ENCODE data around the gene S1PR1.
"Not testable (repeated sequence)": the region's sequence is repeated elsewhere in the genome, so short reads cannot be mapped to it uniquely, and the experiment has no call there.

S1PR1 gene

DNA sequence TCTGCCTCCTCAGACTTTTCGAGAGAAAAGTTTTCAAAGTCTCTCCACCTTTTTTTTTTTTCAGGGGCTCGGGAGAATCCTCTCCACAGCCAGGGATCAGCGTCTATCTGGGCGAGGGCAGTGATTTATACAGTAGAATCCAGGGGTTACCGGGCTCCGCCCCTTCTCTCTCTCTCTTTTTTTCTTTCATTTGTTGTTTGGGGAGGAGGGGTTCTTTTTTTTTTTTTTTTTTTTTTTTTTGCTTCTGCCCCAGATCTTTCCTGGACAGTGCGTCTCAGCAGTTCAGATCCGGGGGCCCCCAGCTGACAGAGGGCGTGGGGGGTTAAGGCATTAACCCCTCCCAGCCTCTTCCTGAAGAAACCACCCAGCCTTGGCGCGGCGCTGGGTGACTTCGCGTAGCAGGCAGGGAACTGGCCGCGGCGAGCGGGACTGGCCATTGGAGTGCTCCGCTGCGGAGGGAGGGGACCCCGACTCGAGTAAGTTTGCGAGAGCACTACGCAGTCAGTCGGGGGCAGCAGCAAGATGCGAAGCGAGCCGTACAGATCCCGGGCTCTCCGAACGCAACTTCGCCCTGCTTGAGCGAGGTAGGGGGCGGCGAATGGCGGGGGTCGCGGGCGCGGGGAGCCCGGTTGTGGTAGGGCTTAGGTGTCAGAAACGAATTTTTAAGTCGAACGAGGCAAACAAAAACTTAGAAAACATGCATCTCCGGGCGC lies at the start of gene S1PR1:
S1PR1 (plus strand) TSS at position 504 of the 713 bp plus-strand sequence. CDS start 1,966 bp downstream, outside the sequence.
- TF ChIP-seq, protein P1, sequence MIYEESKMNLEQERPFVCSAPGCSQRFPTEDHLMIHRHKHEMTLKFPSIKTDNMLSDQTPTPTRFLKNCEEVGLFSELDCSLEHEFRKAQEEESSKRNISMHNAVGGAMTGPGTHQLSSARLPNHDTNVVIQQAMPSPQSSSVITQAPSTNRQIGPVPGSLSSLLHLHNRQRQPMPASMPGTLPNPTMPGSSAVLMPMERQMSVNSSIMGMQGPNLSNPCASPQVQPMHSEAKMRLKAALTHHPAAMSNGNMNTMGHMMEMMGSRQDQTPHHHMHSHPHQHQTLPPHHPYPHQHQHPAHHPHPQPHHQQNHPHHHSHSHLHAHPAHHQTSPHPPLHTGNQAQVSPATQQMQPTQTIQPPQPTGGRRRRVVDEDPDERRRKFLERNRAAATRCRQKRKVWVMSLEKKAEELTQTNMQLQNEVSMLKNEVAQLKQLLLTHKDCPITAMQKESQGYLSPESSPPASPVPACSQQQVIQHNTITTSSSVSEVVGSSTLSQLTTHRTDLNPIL (CRISPR knock-in tag; IDR thresholded peaks at IDR 0.05; ENCODE audit: low read depth), result no peak
- TF ChIP-seq PATZ1 (CRISPR knock-in tag; IDR thresholded peaks at IDR 0.05; ENCODE audit: borderline replicate concordance) (no peak), GLIS3 (CRISPR knock-in tag; IDR thresholded peaks at IDR 0.05) (no peak), ZFP30 (CRISPR knock-in tag; IDR thresholded peaks at IDR 0.05) (no peak), TCF4 (CRISPR knock-in tag; IDR thresholded peaks at IDR 0.05; ENCODE audit: borderline replicate concordance) (no peak), ISL1 (CRISPR knock-in tag; IDR thresholded peaks at IDR 0.05) (no peak), ARNTL (CRISPR knock-in tag; IDR thresholded peaks at IDR 0.05; ENCODE audit: borderline replicate concordance, low read depth) (no peak), ZNF70 (CRISPR knock-in tag; IDR thresholded peaks at IDR 0.05) (no peak), ZFP3 (CRISPR knock-in tag; IDR thresholded peaks at IDR 0.05) (no peak), ZNF565 (CRISPR knock-in tag; conservative IDR thresholded peaks at IDR 0.05; ENCODE audit: low read depth) (no peak), ZC3H10 (CRISPR knock-in tag; IDR thresholded peaks at IDR 0.05) (no peak), POU6F1 (CRISPR knock-in tag; IDR thresholded peaks at IDR 0.05; ENCODE audit: borderline replicate concordance, low read depth) (no peak)

DNA sequence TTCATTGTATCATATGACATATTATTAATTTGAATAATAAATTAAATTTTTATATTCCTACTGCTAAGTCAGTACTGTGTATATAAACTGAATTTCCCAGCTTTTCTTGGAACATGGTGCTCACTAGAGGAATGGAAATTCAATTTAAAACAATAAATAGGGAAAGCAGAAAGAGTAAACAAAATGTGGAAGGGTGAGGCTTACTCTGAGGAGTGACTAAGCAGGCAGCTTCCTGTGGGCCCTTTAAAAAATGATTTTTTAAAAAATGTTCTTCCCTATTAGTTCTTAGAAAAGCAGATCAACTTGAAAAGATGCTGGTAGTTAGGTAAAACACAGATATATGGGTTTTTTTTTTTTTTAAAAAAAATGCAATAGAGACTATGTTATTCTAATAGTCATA lies 49.5 kb upstream of the S1PR1 start:
- no peak for TF ChIP-seq ZNF70 (CRISPR knock-in tag; IDR thresholded peaks at IDR 0.05)
- ATAC-seq, result no peak

More for the DNA sequence above, at the start of gene S1PR1:
- ATAC-seq, result peak; percentile 73

GRCh38 chr1:101188331-101188730 lies 48.5 kb upstream of the S1PR1 start:
- ATAC-seq, result no peak
- no peak for TF ChIP-seq ZFP30 (CRISPR knock-in tag; IDR thresholded peaks at IDR 0.05)
- TF ChIP-seq ESRRG (CRISPR knock-in tag; IDR thresholded peaks at IDR 0.05), result no peak
- no peak for TF ChIP-seq SNAI2 (CRISPR knock-in tag; IDR thresholded peaks at IDR 0.05)
- no peak for TF ChIP-seq OSR1 (CRISPR knock-in tag; IDR thresholded peaks at IDR 0.05)
- TF ChIP-seq CSDC2 (CRISPR knock-in tag; IDR thresholded peaks at IDR 0.05), result no peak
- no peak for TF ChIP-seq PPARA (CRISPR knock-in tag; IDR thresholded peaks at IDR 0.05; ENCODE audit: borderline replicate concordance)
- TF ChIP-seq ZNF70 (CRISPR knock-in tag; IDR thresholded peaks at IDR 0.05), result no peak
- TF ChIP-seq ZC3H10 (CRISPR knock-in tag; IDR thresholded peaks at IDR 0.05), result no peak
- TF ChIP-seq GLIS3 (CRISPR knock-in tag; IDR thresholded peaks at IDR 0.05), result no peak
- TF ChIP-seq PATZ1 (CRISPR knock-in tag; IDR thresholded peaks at IDR 0.05; ENCODE audit: borderline replicate concordance), result no peak
- TF ChIP-seq ISL1 (CRISPR knock-in tag; IDR thresholded peaks at IDR 0.05), result no peak
- TF ChIP-seq ZNF8 (CRISPR knock-in tag; IDR thresholded peaks at IDR 0.05), result no peak
- no peak for TF ChIP-seq ZNF565 (CRISPR knock-in tag; conservative IDR thresholded peaks at IDR 0.05; ENCODE audit: low read depth)
- TF ChIP-seq, protein P2, sequence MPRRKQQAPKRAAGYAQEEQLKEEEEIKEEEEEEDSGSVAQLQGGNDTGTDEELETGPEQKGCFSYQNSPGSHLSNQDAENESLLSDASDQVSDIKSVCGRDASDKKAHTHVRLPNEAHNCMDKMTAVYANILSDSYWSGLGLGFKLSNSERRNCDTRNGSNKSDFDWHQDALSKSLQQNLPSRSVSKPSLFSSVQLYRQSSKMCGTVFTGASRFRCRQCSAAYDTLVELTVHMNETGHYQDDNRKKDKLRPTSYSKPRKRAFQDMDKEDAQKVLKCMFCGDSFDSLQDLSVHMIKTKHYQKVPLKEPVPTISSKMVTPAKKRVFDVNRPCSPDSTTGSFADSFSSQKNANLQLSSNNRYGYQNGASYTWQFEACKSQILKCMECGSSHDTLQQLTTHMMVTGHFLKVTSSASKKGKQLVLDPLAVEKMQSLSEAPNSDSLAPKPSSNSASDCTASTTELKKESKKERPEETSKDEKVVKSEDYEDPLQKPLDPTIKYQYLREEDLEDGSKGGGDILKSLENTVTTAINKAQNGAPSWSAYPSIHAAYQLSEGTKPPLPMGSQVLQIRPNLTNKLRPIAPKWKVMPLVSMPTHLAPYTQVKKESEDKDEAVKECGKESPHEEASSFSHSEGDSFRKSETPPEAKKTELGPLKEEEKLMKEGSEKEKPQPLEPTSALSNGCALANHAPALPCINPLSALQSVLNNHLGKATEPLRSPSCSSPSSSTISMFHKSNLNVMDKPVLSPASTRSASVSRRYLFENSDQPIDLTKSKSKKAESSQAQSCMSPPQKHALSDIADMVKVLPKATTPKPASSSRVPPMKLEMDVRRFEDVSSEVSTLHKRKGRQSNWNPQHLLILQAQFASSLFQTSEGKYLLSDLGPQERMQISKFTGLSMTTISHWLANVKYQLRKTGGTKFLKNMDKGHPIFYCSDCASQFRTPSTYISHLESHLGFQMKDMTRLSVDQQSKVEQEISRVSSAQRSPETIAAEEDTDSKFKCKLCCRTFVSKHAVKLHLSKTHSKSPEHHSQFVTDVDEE (CRISPR knock-in tag; IDR thresholded peaks at IDR 0.05), result no peak
- TF ChIP-seq TOX (CRISPR knock-in tag; IDR thresholded peaks at IDR 0.05; ENCODE audit: borderline replicate concordance), result no peak
- no peak for TF ChIP-seq ZFP3 (CRISPR knock-in tag; IDR thresholded peaks at IDR 0.05)
- TF ChIP-seq TCF4 (CRISPR knock-in tag; IDR thresholded peaks at IDR 0.05; ENCODE audit: borderline replicate concordance), result no peak

DNA sequence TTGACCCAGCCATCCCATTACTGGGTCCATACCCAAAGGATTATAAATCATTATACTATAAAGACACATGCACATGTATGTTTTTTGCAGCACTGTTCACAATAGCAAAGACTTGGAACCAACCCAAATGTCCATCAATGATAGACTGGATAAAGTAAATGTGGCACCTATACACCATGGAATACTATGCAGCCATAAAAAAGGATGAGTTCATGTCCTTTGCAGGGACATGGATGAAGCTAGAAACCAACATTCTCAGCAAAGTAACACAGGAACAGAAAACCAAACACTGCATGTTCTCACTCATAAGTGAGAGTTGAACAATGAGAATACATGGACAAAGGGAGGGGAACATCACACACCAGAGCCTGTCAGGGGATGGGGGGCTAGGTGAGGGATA lies 47.9 kb upstream of the S1PR1 start:
- not testable (repeated sequence) for ATAC-seq
